ENCODE measurements around the gene WT1. TPM values are rescaled to one million over a fixed set of nuclear protein-coding genes. Genes with fewer than 3 reads are reported as not detected.

WT1 gene
- total RNA-seq, 1 donor from 2014 or later, result not detected

DNA sequence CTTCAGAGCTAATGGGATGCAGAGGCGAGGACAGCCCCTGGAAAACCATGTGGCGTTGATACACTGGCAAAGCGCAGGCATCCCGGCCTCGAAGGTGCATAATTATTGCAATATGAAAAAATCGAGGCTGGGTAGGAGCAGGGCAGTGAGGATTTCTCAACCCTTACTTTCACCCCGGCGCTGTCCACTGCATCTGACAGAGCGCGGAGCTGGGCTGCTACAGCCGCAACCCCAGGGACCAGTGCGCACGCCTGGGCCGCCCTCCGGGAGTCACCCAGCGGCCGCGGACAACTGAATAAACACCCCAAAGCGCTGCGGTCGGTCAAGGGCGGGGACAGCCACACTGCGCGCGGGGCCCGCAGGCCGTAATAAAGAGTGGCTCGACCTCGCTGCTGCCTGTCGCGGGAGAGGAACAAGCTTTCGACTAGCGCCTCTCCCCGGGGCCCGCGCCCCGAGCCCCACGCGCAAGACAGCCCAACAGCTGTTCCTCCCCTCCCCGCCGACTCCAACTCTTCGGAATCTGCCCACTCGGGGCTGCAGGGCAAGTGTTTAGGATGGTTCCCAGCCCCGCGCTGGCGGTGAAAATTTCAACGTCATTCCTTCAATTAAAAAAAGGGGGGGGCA is 3.6 kb upstream of the WT1 start:
- intact Hi-C loops (cut with micrococcal nuclease), result loop anchor here (5.0 kb wide), 1 partner anchor 67 kb away; no protein-coding TSS in a partner anchor

DNA sequence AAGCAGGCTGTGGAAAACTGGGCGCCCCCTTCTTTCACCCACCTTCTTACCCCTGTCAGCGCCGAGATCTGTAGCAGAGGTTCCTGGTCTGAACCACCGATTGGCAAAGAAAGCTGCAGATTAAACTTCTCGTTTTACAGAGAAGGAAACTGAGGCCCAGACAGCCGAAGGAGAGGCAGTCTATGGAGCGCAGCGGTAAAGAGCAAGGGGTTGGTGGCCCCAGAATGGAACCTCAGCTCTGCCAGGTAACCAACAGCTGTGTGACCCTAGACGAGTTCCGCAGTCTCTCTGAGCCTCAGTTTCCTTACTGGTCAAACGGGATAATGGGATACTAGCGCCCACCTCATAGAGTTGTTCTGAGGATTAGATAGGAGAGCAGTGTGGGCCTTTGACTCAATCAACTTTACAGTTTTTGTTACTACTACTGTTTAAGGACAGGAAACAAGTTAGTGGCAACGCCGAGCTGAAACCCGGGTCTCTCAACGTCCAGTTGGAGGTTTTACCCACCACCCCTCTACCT is 3.1 kb upstream of the WT1 start:
- intact Hi-C loops (cut with micrococcal nuclease), result loop anchor here (5.0 kb wide), 1 partner anchor 66 kb away; no protein-coding TSS in a partner anchor

DNA sequence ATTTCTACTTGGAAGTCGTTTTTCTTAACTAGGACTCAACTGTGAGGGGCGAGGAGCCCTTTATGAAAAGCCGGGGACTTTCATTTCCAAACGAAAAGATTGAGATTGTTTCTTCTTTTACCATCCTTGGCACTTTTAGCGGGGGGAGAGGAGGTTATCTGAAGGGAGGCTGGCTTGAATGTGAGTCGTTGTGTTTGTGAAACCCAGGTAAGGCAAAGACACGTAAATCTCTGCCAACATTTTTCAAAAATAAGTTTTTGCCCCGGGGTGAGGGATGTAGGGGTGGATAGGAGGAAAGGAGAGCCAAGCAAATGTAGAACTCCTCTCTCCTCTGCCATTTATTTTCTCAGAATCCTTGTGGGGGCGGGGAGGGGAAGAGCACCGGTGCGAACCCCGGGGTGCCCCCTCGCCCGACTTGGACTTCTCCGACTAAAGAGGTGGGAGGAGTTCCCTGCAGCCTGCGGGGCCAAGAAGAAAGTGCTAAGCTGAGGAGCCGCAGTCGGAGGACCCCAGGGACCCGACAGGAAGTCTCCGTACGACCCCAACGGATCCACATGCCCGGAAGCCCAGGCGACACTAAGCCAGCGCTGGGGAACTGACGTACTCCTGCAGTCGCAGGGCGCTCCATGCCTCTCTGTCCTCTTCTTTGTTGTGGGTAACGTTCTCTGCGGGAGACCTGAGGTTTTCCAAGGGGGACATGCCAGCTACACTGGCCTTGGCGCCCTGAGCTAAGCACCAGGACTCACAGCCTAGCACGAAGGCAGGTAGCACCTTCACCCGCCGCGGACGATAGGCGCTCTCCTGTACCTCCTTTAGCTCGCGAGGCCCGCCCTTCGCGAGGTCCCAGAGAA is 2.4 kb upstream of the WT1 start:
- intact Hi-C loops (cut with micrococcal nuclease), result loop anchor here (2.0 to 5.0 kb wide), 2 partner anchors 65 to 619 kb away; no protein-coding TSS in a partner anchor

DNA sequence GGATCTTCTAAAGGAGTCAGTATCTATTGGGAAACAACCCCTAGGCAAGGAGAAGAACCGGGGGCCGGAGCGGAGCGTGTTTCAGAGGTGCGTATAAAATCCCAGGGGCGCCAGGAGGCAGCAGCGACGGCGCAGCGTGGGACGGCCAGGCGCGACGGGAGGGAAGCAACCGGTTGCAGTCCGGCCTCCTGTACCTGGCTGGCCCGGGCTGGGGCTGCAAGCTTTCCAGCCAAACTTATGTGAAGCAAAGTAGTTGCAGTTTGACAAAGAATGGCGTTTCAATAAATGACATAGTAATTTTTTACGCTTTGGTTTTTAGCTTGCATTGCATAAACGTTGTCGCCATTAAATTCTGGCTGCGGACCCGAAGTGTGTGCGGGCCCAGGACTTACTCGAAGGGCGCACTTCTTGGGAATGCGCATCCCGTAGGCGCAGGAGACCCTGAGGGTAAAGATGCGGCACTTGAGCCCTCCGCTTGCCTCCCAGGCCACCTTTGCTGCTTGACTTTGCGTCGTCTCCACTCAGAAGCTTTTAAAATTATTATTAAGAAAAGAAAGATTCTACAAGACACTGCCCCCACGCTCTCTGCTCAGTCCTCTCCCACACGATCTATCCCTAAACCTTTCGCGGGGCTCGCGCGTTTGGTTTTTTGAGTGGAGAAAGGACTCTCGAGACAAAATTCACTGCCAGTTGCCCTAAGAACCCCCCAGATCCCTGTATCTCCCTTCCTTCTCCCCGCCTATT is 1.6 kb upstream of the WT1 start:
- intact Hi-C loops (cut with micrococcal nuclease), result loop anchor here (2.0 to 5.0 kb wide), 2 partner anchors 65 to 618 kb away; no protein-coding TSS in a partner anchor

DNA sequence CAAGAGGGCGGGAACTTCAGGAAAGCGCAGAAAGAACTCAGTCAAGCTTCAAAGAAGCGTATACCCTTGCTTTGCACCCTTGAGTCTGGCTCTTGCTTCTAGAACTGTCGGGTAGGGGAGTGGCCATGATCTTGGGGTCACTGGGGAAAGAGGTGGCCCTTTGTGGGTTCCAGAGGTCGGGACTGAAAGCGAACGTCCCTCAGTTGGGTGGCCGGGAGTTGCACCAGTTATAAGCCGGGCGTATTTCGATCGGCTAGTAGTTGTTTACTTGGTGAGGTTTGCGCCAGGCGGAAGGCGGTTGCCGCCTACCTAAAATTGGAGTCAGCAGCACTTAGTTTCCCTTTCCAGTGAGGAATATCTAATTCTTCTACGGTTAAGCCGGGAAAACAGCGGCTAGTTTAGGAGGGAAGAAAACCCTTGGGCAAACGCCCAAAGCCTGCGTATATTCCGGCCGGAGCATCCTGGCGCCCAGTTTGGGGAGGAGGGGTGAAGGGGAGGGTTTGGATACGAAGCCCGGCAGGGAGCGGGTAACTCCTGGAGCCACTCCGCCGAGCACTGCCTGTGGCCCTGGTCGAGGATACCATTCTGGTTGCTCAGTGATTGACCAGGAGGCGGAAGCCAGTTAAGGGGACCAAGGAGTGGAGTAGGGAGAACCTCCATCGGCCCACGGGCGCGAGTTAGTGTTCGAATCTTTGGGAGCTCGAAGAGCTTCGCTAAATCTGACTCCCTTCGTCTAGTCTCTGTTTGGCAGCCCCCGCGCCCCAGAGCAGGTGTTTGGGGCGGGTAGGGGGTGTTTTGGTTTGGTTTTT is 807 bp upstream of the WT1 start:
- intact Hi-C loops (cut with micrococcal nuclease), result loop anchor here (2.0 to 5.0 kb wide), 2 partner anchors 64 to 617 kb away; no protein-coding TSS in a partner anchor

DNA sequence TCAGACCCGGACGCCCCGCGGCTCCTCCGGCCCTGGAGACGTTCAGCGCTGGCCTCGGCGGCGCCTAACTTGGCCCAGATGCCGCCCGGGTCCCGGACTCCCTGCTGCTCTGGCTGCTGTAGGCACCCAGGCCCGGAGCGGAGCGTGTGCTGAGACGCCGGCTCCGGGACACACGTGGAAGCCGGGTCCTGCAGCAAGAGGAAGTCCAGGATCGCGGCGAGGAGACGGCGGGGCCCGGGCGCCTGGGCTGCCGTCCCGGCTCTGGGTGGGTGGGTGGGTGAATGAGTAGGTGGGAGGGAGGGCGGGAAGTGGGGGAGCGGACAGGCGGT is 223 bp downstream of the WT1 start:
- intact Hi-C loops (cut with micrococcal nuclease), result loop anchor here (5.0 kb wide), 1 partner anchor 63 kb away; no protein-coding TSS in a partner anchor

DNA sequence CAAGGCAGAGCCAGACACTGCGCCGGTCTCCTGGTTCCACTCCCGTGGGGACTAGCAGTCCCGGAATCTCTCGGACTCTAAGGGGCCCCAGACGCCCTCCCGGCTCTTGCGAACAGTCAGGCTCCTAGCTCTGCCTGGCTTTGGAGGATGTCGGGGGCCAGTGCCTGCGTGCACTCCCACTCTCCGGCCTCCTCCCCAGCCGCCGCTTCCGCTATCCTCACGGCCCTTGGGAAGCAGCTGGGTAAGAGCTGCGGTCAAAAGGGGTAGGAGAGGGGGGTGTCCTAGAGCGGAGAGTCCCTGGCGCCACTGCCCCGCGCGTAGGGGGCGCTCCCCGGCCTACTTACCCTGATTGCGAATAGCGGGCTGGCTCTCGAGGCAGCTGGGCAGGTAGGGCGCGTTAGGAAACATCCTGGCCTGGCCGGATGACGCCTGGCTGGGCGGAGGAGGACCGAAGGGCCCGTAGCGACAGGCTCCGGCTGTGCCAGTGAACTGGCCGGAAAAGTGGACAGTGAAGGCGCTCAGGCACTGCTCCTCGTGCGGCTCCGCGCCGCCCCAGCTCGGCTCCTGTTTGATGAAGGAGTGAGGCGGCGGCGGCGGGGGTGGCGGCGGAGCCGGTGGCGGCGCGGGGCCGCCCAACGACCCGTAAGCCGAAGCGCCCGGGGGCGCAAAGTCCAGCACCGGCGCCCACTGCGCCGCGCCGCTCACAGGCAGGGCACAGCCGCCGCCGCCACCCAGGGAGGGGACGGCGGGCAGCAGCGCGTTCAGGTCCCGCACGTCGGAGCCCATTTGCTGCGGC is 785 bp downstream of the WT1 start:
- intact Hi-C loops (cut with micrococcal nuclease), result loop anchor here (5.0 kb wide), 1 partner anchor 62 kb away; no protein-coding TSS in a partner anchor

DNA sequence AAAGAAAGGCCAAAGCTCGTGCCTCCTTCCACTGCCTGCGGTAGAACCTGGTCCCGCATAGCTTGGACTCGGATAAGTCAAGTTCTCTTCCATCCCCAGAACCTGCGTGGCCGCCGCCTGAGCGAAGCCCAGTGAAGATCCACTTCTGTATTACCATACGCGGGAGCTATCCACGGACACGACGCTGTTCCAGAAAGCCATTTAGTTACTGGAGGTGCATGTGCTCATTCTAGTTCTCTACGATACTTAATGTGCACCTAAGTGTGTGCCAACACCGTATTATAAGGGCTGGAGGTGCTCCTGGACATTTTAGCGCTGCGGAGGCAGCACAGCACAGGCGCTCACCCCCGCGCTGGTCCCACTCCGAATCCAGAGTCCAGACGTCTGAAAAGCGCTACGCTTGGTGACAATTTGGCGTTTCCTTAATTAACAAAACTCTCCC is 1.4 kb downstream of the WT1 start:
- intact Hi-C loops (cut with micrococcal nuclease), result no loop called here

DNA sequence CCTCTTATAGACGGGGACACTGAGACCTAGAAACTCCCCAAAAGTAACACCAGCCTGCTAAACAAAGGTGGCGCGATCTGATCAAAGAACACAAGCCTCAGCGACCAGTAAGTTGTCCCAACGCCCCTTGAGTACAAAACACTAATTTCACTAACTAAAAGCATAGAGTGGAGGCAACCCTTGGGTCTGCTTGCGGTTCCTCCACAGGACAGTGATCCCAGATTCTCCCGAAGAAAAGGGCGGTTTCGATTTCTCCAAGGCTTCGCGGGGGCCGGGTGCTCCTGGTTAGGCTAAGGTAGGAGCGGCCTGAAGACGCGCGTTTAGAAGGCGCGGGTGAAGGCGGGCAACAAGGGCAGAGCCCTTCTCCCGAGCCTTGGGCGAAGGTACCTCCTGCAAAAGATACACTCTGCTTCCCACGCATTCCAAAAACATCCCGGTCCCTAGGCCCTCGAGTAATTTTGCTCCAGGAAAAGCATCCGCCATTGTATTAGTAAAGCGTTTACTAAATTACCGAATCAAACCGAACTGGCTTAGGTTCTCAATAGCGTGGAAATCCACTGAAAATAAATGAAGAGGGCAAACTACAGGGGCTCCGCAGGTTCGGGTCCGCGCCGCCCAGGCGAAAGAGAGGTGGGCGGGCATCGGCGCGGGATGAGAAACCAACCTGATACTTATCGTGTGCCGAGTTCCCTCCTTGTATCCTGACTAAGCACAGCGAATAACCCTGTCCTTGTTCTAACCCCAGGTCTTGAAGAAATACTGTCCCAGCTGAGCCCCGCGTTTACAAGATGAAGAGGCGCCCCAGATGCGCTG is 2.0 kb downstream of the WT1 start:
- intact Hi-C loops (cut with micrococcal nuclease), result no loop called here

DNA sequence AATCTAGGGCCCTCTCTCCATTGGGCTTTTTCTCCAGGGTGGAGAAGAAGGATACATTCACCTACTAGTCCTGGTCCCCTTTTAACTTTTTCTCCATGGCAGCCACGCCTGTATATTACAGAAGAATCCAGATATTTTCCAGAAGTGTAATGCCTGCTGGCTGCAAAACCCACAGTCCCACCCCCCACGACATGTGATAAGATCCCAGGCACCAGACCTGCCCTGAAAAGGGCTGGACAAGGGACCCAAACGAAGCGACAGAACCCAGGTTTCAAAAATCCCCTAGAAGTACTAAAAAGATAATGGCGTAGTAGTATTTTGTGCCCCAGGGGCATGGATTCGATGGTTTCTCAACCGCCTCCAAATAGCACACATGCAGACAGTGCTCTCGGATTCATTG is 2.8 kb downstream of the WT1 start:
- intact Hi-C loops (cut with micrococcal nuclease), result no loop called here

DNA sequence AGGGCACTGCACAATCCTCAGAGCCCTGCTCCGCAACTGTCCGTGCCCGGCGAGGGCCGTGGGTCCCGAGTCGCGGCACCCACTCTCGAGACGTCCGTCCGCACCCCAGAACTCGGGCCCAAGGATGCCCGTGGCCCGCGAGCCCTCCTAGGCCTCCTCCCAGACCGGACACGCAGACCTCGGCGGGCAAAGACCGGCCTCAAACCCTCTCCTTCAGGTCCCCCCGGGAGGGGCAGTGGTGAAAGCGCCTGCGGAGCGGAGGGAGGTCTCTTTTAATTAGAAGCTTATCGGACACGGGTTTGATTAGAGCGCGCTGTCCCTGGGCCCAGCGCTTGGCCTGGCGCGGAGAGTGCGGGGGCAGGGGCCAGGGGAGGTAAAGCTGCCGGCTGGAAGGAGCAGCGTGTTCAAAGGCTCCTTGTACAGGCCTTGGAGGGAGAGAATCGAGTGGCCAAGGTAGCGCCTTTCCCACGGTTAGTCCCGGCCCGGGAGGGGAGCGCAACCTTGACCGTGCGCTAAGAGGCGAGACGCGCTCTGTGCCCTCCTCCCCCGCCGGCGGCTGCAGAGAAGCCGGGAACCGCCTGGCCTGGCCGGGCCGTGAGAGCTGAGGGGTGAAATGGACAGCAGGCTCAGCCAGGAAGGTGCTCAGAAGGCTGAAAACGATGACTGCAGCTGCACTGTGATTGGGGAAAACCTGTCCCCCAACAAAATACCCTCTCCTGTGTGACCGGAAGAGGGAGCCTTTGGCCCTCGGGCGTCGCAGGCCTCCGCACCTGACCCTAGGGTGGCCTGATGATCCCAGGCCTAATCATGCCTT is 4.6 kb downstream of the WT1 start:
- intact Hi-C loops (cut with micrococcal nuclease), result no loop called here

DNA sequence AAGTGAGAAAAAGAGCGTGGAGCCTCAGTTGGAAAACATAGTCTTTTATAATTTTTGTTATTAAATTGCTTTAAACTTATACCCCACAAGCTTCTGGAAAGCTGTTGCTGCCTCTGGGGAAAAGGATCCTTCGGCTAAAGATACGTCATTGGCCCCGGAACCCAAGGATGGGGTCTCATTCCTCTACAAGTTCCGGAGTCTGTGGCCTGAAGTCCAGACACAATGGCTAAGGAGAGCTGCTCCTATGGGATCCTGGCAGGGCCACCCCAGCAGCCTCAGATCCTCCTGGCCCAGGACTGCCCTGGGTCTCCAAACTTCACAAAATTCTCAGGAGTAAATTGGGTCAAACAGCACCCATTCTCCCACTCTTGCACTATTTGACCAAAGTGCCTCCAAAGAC is 5.9 kb downstream of the WT1 start:
- intact Hi-C loops (cut with micrococcal nuclease), result no loop called here

DNA sequence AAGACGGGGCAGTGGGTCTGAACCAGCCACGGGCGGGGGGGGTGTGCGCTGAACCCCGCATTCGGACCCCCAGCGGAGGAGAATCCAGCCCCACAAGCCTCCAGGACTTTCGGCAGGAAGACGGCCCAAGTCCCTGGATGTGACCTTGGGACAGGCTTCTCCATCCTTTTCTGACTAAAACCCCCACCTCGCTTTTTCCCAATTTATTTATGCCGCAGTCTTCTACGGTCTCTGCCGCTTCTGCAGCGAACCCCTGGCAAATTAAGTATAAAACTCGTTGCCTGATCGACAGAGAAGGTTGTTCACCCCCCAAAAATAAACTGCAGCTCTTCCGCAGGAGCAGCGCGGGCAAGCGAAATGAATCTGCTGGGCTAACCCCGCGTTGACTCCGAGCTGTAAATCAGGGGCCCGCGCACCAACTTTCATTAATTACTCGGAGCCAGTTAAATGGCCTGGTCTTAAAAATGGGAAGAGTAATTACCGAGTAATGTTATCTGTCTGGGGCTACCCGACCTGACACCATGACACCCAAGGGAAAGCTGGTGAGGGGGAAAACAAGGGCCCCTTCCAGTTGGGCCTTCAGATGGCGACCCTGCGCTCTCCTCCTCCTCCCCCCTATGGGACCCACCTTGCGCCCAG is 6.6 kb downstream of the WT1 start:
- intact Hi-C loops (cut with micrococcal nuclease), result no loop called here

DNA sequence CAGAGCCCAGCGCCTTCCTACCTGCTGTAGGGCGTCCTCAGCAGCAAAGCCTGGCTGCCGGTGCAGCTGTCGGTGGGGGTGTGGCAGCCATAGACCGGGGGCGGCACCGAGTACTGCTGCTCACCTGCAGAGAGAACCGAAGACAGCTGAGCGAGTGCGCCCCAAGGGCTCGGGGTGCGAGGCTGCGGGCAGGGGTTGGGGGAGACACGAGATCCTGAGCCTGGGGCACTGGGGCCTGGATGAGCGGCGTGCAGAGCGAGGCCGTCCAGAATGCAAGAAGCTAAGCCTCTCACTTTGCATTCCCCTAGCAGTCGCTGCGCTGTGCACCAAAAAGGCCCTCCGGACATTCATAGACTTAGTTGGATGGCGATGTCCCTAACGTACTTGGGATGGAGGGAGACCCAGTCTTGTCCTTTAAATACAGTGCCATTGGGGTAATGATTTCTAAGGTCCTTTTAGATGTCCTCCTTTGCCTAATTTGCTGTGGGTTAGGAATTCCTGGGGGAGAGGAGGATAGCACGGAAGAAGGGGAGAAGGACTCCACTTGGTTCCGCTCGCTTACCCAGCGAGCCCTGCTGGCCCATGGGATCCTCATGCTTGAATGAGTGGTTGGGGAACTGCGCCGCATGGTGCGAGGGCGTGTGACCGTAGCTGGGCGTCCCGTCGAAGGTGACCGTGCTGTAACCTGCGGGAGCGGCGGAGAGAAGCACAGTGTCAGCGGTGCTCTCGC is 7.2 kb downstream of the WT1 start:
- intact Hi-C loops (cut with micrococcal nuclease), result loop anchor here (2.0 kb wide), 1 partner anchor 13 kb away; no protein-coding TSS in a partner anchor

DNA sequence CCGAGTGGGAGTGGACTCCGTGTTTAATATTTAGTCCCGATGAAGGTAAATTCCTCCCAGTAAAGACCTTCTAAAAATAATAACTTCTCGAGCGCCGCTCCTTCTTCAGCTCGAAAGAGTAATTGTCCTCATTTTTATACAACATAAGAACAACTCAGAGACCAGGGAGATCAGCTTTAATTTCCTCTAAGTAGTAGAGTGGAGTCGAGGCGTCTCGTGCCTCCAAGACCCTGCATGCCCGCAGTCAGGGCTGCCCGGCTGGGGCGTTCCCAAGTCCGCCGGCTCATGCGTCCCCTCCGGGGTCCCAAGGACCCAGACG is 7.8 kb downstream of the WT1 start:
- intact Hi-C loops (cut with micrococcal nuclease), result loop anchor here (2.0 kb wide), 1 partner anchor 13 kb away; no protein-coding TSS in a partner anchor

DNA sequence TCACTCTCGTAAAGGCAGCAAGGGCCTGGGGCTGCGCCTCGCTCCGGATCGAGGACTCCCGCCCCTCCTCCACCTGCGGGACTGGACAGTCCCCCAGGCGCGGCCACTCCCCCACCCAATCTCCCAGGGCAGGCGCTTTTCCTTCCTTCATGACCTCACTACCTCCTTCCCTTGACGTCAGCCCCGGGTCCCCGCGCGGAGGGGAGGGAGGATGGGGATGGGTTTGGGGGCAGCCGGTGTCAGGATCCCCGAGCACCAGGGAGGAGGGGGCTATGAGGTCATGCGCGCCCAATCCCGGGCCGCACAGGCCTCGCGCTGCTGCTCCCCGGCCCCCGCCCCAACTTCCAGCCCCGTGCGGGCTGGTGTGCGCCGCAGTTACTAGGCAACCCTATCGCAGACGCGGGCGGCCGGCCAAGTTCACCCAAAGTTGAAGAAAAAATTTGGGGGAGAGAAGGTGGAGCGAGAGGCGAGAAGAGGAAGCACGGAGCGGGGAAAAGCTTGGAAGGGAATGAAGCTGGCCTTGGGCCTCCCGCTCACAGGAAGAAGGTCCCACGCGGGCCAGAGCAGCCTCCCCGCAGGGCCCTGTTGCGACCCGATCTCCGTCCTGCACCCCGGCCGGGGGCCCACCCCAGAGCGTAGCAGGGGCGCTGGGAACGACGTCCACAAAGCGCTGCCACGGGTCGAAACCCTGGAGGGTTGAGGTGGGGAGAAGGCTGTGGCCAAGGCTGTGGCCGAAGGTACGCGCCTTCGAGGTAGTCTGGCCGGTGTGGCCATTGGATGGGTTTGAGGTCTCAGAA is 8.3 kb downstream of the WT1 start:
- intact Hi-C loops (cut with micrococcal nuclease), result loop anchor here (2.0 kb wide), 1 partner anchor 14 kb away; no protein-coding TSS in a partner anchor

All from T-helper 2 cell treated with Interferon-gamma antibody and Interleukin-4, amounts not matched to agents 100 ng/mL and 5 ng/mL, for 36 hours (primary cell).